PC-9 (cell line): Measurements from ENCODE around the gene ZDHHC14. TPM values are rescaled to one million over a fixed set of nuclear protein-coding genes. Genes with fewer than 3 reads are reported as not detected.

Source experiments
- BruUV-seq: library from RNA; stranded (reverse); fragments of 400-500 nt; replicated peaks from 2 replicates; lab custom pipeline; 2021; lab: Mats Ljungman, UMichigan
- CTCF ChIA-PET: fragments of 300-600 bp; sonication (Branson Sonifier 250); formaldehyde crosslinking; loops from one replicate; lab custom pipeline; 2022; ENCODE audit warnings: antibody characterized with exemption; lab: Charles Lee
- POLR2A ChIA-PET: fragments of 300-600 bp; sonication (Branson Sonifier 250); formaldehyde crosslinking; loops from one replicate; lab custom pipeline; 2022; ENCODE audit warnings: antibody characterized with exemption; ENCODE audit not compliant: unreplicated experiment; lab: Charles Lee
- DNase-seq, 2 experiments: peaks; one replicate each; pipeline versions ENCODE4 v3.0.0 to v3.0.0-alpha.2; 2015 to 2022; ENCODE audit warnings: mixed read lengths in 1 of 2
- H2AFZ ChIP-seq: fragments of 200-600 bp; sonication (generic); 2 replicates; pipeline ENCODE4 v1.8.1; 2017; ENCODE audit warnings: antibody characterized with exemption
- H3F3A ChIP-seq: fragments of 200-600 bp; sonication (generic); 2 replicates; pipeline ENCODE4 v1.8.1; 2017; ENCODE audit warnings: antibody characterized with exemption, mild to moderate bottlenecking, low read depth; ENCODE audit not compliant: insufficient read depth
- H3K27ac ChIP-seq: fragments of 200-600 bp; sonication (generic); 2 replicates; pipeline ENCODE4 v1.6.1; 2016; ENCODE audit warnings: mixed run types
- H3K27me3 ChIP-seq: fragments of 200-600 bp; sonication (generic); 2 replicates; pipeline ENCODE4 v1.6.1; 2016; ENCODE audit warnings: low read depth, mixed run types; ENCODE audit not compliant: insufficient read depth
- H3K36me3 ChIP-seq: fragments of 200-600 bp; sonication (generic); 2 replicates; pipeline ENCODE4 v1.6.1; 2016; ENCODE audit warnings: low read depth, mixed run types
- H3K4me1 ChIP-seq: fragments of 200-600 bp; sonication (generic); replicated peaks from 2 replicates; pipeline ENCODE4 v1.6.1; 2016; ENCODE audit warnings: mixed run types; ENCODE audit not compliant: insufficient read depth
- H3K4me2 ChIP-seq: fragments of 200-600 bp; sonication (generic); 2 replicates; pipeline ENCODE4 v1.6.1; 2017; ENCODE audit warnings: mixed run types
- H3K4me3 ChIP-seq: fragments of 200-600 bp; sonication (generic); 2 replicates; pipeline ENCODE4 v1.6.1; 2016; ENCODE audit warnings: mixed run types
- H3K79me2 ChIP-seq: fragments of 200-600 bp; sonication (generic); 2 replicates; pipeline ENCODE4 v1.6.1; 2017; ENCODE audit warnings: low read depth, mixed run types
- H3K9me2 ChIP-seq: fragments of 200-600 bp; sonication (generic); 2 replicates; pipeline ENCODE4 v1.8.1; 2017; ENCODE audit warnings: mild to moderate bottlenecking; ENCODE audit not compliant: insufficient read depth
- H3K9me3 ChIP-seq: fragments of 200-600 bp; sonication (generic); 2 replicates; pipeline ENCODE4 v1.8.1; 2016; ENCODE audit warnings: low read depth; ENCODE audit not compliant: insufficient read depth
- H4K20me1 ChIP-seq: fragments of 200-600 bp; sonication (generic); 2 replicates; pipeline ENCODE4 v1.8.1; 2017; ENCODE audit not compliant: insufficient read depth
- EZH2 ChIP-seq: fragments of 200-600 bp; sonication (generic); IDR thresholded peaks from 2 replicates; pipeline ENCODE4 v1.8.0; 2017; ENCODE audit warnings: antibody characterized with exemption, low read depth
- intact Hi-C: fragments of 100-400 bp; cut with micrococcal nuclease; formaldehyde crosslinking; loops from one replicate; pipeline ENCODE4 v1.10.0; 2022; ENCODE audit not compliant: unreplicated experiment
- total RNA-seq: library from RNA; stranded (reverse); gene quantifications from 2 replicates; pipeline ENCODE4 v1.2.3, GENCODE V29; 2021
- TF ChIP-seq, protein P1 (sequence below): fragments of 200-600 bp; sonication (generic); conservative IDR thresholded peaks from 2 replicates; pipeline ENCODE4 v1.6.1; 2017; ENCODE audit warnings: mixed run types, antibody characterized with exemption, mild to moderate bottlenecking, moderate library complexity

The ZDHHC14 gene
- total RNA-seq, 1 experiment from 2014 or later, result 5.6 TPM

DNA sequence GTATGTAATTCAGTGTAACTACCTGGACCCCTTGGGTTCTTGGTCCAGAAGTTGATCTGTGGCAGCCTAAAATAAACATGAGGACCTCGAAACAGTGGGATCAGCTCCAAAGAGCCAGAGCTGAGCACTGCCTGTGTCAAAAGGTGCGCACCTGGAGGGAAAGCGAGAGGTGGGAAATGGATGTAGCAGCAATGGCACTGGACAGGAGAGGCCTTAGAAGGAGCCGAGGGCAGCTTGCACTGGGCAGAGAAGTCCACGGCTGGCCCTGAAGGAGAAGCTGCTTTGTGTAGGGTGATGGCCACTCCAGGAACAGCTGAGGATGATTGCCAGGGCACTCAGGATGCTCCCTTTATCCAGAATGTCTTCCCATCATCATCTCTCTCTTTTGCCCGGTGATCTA is 228.1 kb downstream of the ZDHHC14 start:
- DNase-seq, result no peak
- Histone ChIP-seq H3K36me3 (no peaks in the 10 kb centered on the region), H3F3A (peaks cover 18% of the 10 kb centered on the region), H3K4me1 (peaks cover 19% of the 10 kb centered on the region), H2AFZ (no peak overlapping the region), H3K79me2 (no peaks in the 10 kb centered on the region), H3K4me2 (no peak overlapping the region), H3K27ac (no peak overlapping the region), H3K9me2 (no peaks in the 10 kb centered on the region), H3K4me3 (no peak overlapping the region), H3K9me3 (no peaks in the 10 kb centered on the region), H4K20me1 (no peaks in the 10 kb centered on the region), H3K27me3 (no peaks in the 10 kb centered on the region)
- no TSS peak for BruUV-seq
- intact Hi-C loops, result no loop called here
- ChIA-PET POLR2A (no interaction called here), CTCF (no interaction called here)
- TF ChIP-seq, protein P1, sequence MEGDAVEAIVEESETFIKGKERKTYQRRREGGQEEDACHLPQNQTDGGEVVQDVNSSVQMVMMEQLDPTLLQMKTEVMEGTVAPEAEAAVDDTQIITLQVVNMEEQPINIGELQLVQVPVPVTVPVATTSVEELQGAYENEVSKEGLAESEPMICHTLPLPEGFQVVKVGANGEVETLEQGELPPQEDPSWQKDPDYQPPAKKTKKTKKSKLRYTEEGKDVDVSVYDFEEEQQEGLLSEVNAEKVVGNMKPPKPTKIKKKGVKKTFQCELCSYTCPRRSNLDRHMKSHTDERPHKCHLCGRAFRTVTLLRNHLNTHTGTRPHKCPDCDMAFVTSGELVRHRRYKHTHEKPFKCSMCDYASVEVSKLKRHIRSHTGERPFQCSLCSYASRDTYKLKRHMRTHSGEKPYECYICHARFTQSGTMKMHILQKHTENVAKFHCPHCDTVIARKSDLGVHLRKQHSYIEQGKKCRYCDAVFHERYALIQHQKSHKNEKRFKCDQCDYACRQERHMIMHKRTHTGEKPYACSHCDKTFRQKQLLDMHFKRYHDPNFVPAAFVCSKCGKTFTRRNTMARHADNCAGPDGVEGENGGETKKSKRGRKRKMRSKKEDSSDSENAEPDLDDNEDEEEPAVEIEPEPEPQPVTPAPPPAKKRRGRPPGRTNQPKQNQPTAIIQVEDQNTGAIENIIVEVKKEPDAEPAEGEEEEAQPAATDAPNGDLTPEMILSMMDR, result no peak
- no peak for TF ChIP-seq EZH2

GRCh38 chr6:157609556-157609955 is 228.6 kb downstream of the ZDHHC14 start:
- no peak overlapping the region for H3K4me2 ChIP-seq
- H3K9me3 ChIP-seq, result no peaks in the 10 kb centered on the region
- H3F3A ChIP-seq, result peaks cover 22% of the 10 kb centered on the region
- BruUV-seq, result no TSS peak
- no peaks in the 10 kb centered on the region for H4K20me1 ChIP-seq
- TF ChIP-seq, protein P1, result no peak
- no peak for TF ChIP-seq EZH2
- intact Hi-C loops, result no loop called here
- no peaks in the 10 kb centered on the region for H3K79me2 ChIP-seq
- POLR2A ChIA-PET, result no interaction called here
- H3K4me1 ChIP-seq, result peaks cover 23% of the 10 kb centered on the region
- H2AFZ ChIP-seq, result no peak overlapping the region
- H3K27ac ChIP-seq, result no peak overlapping the region
- DNase-seq, result no peak
- no peaks in the 10 kb centered on the region for H3K36me3 ChIP-seq
- CTCF ChIA-PET, result no interaction called here
- H3K4me3 ChIP-seq, result no peak overlapping the region
- H3K9me2 ChIP-seq, result no peaks in the 10 kb centered on the region
- no peaks in the 10 kb centered on the region for H3K27me3 ChIP-seq

DNA sequence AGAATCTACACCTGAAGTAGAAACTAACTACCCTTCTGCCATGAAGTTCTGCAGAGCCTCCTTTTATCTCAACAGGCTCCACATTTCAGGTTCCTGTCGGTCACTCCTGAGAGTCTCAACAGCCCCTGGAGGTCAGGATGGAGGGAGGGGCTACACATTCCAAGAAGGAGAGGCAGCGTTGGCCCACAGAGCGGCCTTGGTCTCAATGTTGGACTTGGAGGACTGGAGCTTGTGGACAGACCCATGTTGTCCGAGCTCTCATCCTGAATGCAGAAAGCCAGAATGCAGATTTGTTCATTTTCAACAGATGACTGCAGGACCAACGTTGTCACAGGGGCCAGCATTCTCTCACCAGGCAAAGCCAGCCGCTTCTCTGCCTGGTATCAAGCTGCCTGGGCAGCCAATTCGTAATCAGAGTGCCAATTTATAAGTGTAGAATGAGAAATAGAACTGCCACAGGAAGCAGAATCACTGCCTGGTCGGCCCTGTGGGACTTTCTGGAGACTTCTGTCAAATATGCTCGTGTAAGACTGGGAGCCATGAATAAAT is 229.5 kb downstream of the ZDHHC14 start:
- ChIA-PET CTCF (no interaction called here), POLR2A (no interaction called here)
- TF ChIP-seq, protein P1, result no peak
- no peak for TF ChIP-seq EZH2
- Histone ChIP-seq H3K4me1 (peaks cover 33% of the 10 kb centered on the region), H3K9me2 (no peaks in the 10 kb centered on the region), H3K27me3 (no peaks in the 10 kb centered on the region), H3K9me3 (no peaks in the 10 kb centered on the region), H3K27ac (no peak overlapping the region), H4K20me1 (no peaks in the 10 kb centered on the region), H3K36me3 (no peaks in the 10 kb centered on the region), H3F3A (peaks cover 31% of the 10 kb centered on the region), H3K79me2 (no peaks in the 10 kb centered on the region), H3K4me3 (no peak overlapping the region), H3K4me2 (no peak overlapping the region), H2AFZ (no peak overlapping the region)
- intact Hi-C loops, result no loop called here
- no TSS peak for BruUV-seq
- no peak for DNase-seq
